ENCODE data around the gene LGALSL.

DNA sequence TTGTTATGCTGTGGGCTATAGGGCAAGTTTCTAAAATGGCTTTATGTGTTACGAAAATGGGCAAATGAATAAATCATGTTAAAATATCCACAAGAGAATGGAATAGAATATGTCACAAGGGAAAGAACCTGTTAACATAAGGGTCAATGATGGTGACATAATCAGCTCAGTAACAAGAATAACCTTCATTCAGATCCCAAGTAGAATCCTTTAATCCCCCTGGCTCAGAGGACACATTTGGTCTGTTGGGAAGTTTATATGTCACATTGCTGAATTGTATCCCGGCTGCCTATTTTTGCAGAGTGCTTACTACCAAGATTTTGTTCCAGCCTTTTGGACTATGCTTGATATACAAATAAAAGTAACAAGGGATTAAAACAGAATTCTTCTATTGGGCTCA lies 13.1 kb upstream of the LGALSL start:
- TF ChIP-seq TSC22D2 (CRISPR knock-in tag; IDR thresholded peaks at IDR 0.05; ENCODE audit: borderline replicate concordance) = no peak
- no peak for TF ChIP-seq NFE2 (CRISPR knock-in tag; IDR thresholded peaks at IDR 0.05)
